CD8-positive, alpha-beta memory T cell (primary cell): Measurements from ENCODE around the gene KCNJ5. TPM values are rescaled to one million over a fixed set of nuclear protein-coding genes. Genes with fewer than 3 reads are reported as not detected.

Source experiments
- CTCF ChIA-PET: fragments of 350-600 bp; sonication (Branson Sonifier 250); formaldehyde crosslinking; loops from one replicate; lab custom pipeline; 2021; ENCODE audit warnings: antibody characterized with exemption; lab: Charles Lee
- POLR2A ChIA-PET: fragments of 350-600 bp; sonication (Branson Sonifier 250); formaldehyde crosslinking; loops from one replicate; lab custom pipeline; 2021; ENCODE audit warnings: antibody characterized with exemption; lab: Charles Lee
- DNase-seq, 5 donors: peaks; one replicate each; pipeline versions ENCODE4 v3.0.0 to v3.0.0-alpha.2; 2020 to 2022; ENCODE audit warnings: mixed read lengths in 1 of 5
- H3K27ac ChIP-seq: one replicate; pipeline ENCODE4 v1.7.0; 2013; ENCODE audit warnings: low read depth, mild to moderate bottlenecking, low read length, moderate library complexity
- H3K27me3 ChIP-seq: 2 replicates; pipeline ENCODE4 v1.7.0; 2013; ENCODE audit warnings: low read length, mild to moderate bottlenecking; ENCODE audit not compliant: insufficient read depth, poor library complexity, severe bottlenecking
- H3K36me3 ChIP-seq: 2 replicates; pipeline ENCODE4 v1.7.0; 2013; ENCODE audit warnings: mild to moderate bottlenecking, low read length, moderate library complexity; ENCODE audit not compliant: insufficient read depth
- H3K4me1 ChIP-seq: 2 replicates; pipeline ENCODE4 v1.7.0; 2013; ENCODE audit warnings: mild to moderate bottlenecking, low read length, moderate library complexity; ENCODE audit not compliant: insufficient read depth
- H3K4me3 ChIP-seq: 2 replicates; pipeline ENCODE4 v1.7.0; 2013; ENCODE audit warnings: mild to moderate bottlenecking, low read length
- H3K9me3 ChIP-seq: 2 replicates; pipeline ENCODE4 v1.7.0; 2013; ENCODE audit warnings: mild to moderate bottlenecking, low read length
- H3K27ac Mint-ChIP-seq, 8 donors: one replicate each; pipeline ENCODE4 v1.8.0; 2020 to 2021; ENCODE audit warnings: mixed read lengths in 8 of 8, mild to moderate bottlenecking in 6 of 8, inconsistent platforms in 3 of 8, moderate library complexity in 3 of 8
- H3K27me3 Mint-ChIP-seq, 2 donors: one replicate each; pipeline ENCODE4 v1.8.0; 2020 to 2021; ENCODE audit warnings: mixed read lengths in 2 of 2, mild to moderate bottlenecking in 1 of 2, moderate library complexity in 1 of 2
- H3K36me3 Mint-ChIP-seq, 3 donors: one replicate each; pipeline ENCODE4 v1.8.0; 2020 to 2021; ENCODE audit warnings: mixed read lengths in 3 of 3, inconsistent platforms in 1 of 3, mild to moderate bottlenecking in 1 of 3
- H3K4me1 Mint-ChIP-seq, 3 donors: one replicate each; pipeline ENCODE4 v1.8.0; 2020 to 2021; ENCODE audit warnings: mixed read lengths in 3 of 3, inconsistent platforms in 1 of 3, mild to moderate bottlenecking in 1 of 3
- H3K4me3 Mint-ChIP-seq, 7 donors: one replicate each; pipeline ENCODE4 v1.8.0; 2020 to 2021; ENCODE audit warnings: mixed read lengths in 7 of 7, mild to moderate bottlenecking in 6 of 7, moderate library complexity in 4 of 7, inconsistent platforms in 2 of 7
- H3K9me3 Mint-ChIP-seq, 5 donors: one replicate each; pipeline ENCODE4 v1.8.0; 2020 to 2022; ENCODE audit warnings: mixed read lengths in 5 of 5, mild to moderate bottlenecking in 3 of 5, moderate library complexity in 2 of 5, inconsistent platforms in 1 of 5
- polyA plus RNA-seq: library from polyadenylated mRNA; unstranded; fragments of 300-500 nt; fragmentation: Illumina TruSeq; gene quantifications from one replicate; pipeline ENCODE4 v1.2.3, GENCODE V29; 2021
- total RNA-seq, 2 experiments: library from RNA; stranded (reverse); gene quantifications; one replicate each; pipeline ENCODE4 v1.2.3, GENCODE V29; 2021

The KCNJ5 gene
- total and polyA plus RNA-seq, 3 experiments from 2014 or later: 0.04 TPM; not detected in 2

- no peaks in the 10 kb centered on the region for H3K9me3 Mint-ChIP-seq
- no peak for DNase-seq
- H3K27me3 Mint-ChIP-seq: peaks cover 0 to 5% of the 10 kb centered on the region in 2 donors
- POLR2A ChIA-PET: no interaction called here
- Histone ChIP-seq H3K9me3 (no peaks in the 10 kb centered on the region), H3K36me3 (no peaks in the 10 kb centered on the region), H3K4me3 (no peak overlapping the region), H3K27ac (no peak overlapping the region), H3K4me1 (no peaks in the 10 kb centered on the region), H3K27me3 (no peaks in the 10 kb centered on the region)
- H3K4me3 Mint-ChIP-seq: no peak overlapping the region
- peaks cover 4 to 13% (median 12%) of the 10 kb centered on the region in 3 donors for H3K4me1 Mint-ChIP-seq
- H3K27ac Mint-ChIP-seq: no peak overlapping the region
- peaks cover 0 to 3% (median 0%) of the 10 kb centered on the region in 3 donors for H3K36me3 Mint-ChIP-seq
- CTCF ChIA-PET: interaction anchor here (1.0 to 1.7 kb wide), 6 partner anchors 8 to 695 kb away, joined by 4 to 6 read pairs (median 5); no protein-coding TSS in a partner anchor
Observed at GRCh38 chr11:128852327-128853023, 38.7 kb upstream of the KCNJ5 start.

- peaks cover 0 to 5% of the 10 kb centered on the region in 2 donors for H3K27me3 Mint-ChIP-seq
- ChIA-PET CTCF (interaction anchor here (1.2 to 1.4 kb wide), 2 partner anchors 23 to 696 kb away, joined by 5 to 6 read pairs; no protein-coding TSS in a partner anchor), POLR2A (no interaction called here)
- H3K36me3 Mint-ChIP-seq: peaks cover 0 to 3% (median 0%) of the 10 kb centered on the region in 3 donors
- peak overlapping the region in 1 of 8 donors; percentile 26 for H3K27ac Mint-ChIP-seq
- no peak for DNase-seq
- H3K4me1 Mint-ChIP-seq: peaks cover 3 to 11% (median 10%) of the 10 kb centered on the region in 3 donors
- H3K9me3 Mint-ChIP-seq: no peaks in the 10 kb centered on the region
- no peak overlapping the region for H3K4me3 Mint-ChIP-seq
- H3K4me1 ChIP-seq: no peaks in the 10 kb centered on the region
- H3K27ac ChIP-seq: no peak overlapping the region
- no peaks in the 10 kb centered on the region for H3K9me3 ChIP-seq
- H3K27me3 ChIP-seq: no peaks in the 10 kb centered on the region
- H3K36me3 ChIP-seq: no peaks in the 10 kb centered on the region
- no peak overlapping the region for H3K4me3 ChIP-seq
Observed at GRCh38 chr11:128853559-128853958, 37.6 kb upstream of the KCNJ5 start.

GRCh38 chr11:128854841-128855240 is 36.3 kb upstream of the KCNJ5 start:
- H3K4me1 Mint-ChIP-seq: peaks cover 0 to 4% (median 4%) of the 10 kb centered on the region in 3 donors
- Histone ChIP-seq H3K4me1 (no peaks in the 10 kb centered on the region), H3K9me3 (no peaks in the 10 kb centered on the region), H3K27me3 (no peaks in the 10 kb centered on the region), H3K36me3 (no peaks in the 10 kb centered on the region), H3K27ac (no peak overlapping the region), H3K4me3 (no peak overlapping the region)
- ChIA-PET CTCF (interaction anchor here (1.2 to 5.5 kb wide), 4 partner anchors 9 to 684 kb away, joined by 3 to 30 read pairs (median 4); no protein-coding TSS in a partner anchor), POLR2A (no interaction called here)
- DNase-seq: no peak
- H3K27ac Mint-ChIP-seq: peak overlapping the region in 1 of 8 donors; percentile 76
- H3K36me3 Mint-ChIP-seq: peaks cover 0 to 3% (median 0%) of the 10 kb centered on the region in 3 donors
- no peak overlapping the region for H3K4me3 Mint-ChIP-seq
- H3K27me3 Mint-ChIP-seq: peaks cover 0 to 5% of the 10 kb centered on the region in 2 donors
- H3K9me3 Mint-ChIP-seq: no peaks in the 10 kb centered on the region

GRCh38 chr11:128856241-128856640 is 34.9 kb upstream of the KCNJ5 start:
- Histone ChIP-seq H3K4me1 (no peaks in the 10 kb centered on the region), H3K27ac (no peak overlapping the region), H3K9me3 (no peaks in the 10 kb centered on the region), H3K27me3 (no peaks in the 10 kb centered on the region), H3K4me3 (no peak overlapping the region), H3K36me3 (no peaks in the 10 kb centered on the region)
- Mint-ChIP-seq H3K27me3 (peaks cover 4 to 10% of the 10 kb centered on the region in 2 donors), H3K9me3 (no peaks in the 10 kb centered on the region), H3K4me1 (peaks cover 3 to 9% (median 8%) of the 10 kb centered on the region in 3 donors), H3K4me3 (peak overlapping the region in 1 of 7 donors; percentile 3), H3K36me3 (peaks cover 0 to 3% (median 0%) of the 10 kb centered on the region in 3 donors), H3K27ac (no peak overlapping the region)
- CTCF ChIA-PET: interaction anchor here (1.5 to 5.5 kb wide), 2 partner anchors 685 to 698 kb away, joined by 6 to 30 read pairs; no protein-coding TSS in a partner anchor
- POLR2A ChIA-PET: no interaction called here
- DNase-seq: no peak

GRCh38 chr11:128857341-128857740 is 33.8 kb upstream of the KCNJ5 start:
- ChIA-PET CTCF (interaction anchor here (0.7 to 6.6 kb wide), 7 partner anchors 8 to 818 kb away, joined by 3 to 30 read pairs (median 6); no protein-coding TSS in a partner anchor), POLR2A (interaction anchor here (0.6 kb wide), 1 partner anchor 387 kb away, joined by 3 read pairs; no protein-coding TSS in a partner anchor)
- no peaks in the 10 kb centered on the region for H3K36me3 ChIP-seq
- Mint-ChIP-seq H3K27me3 (peaks cover 4 to 10% of the 10 kb centered on the region in 2 donors), H3K36me3 (peaks cover 0 to 3% (median 0%) of the 10 kb centered on the region in 3 donors), H3K4me1 (peaks cover 3 to 9% (median 8%) of the 10 kb centered on the region in 3 donors), H3K4me3 (no peak overlapping the region), H3K9me3 (no peaks in the 10 kb centered on the region), H3K27ac (no peak overlapping the region)
- H3K27ac ChIP-seq: no peak overlapping the region
- no peaks in the 10 kb centered on the region for H3K9me3 ChIP-seq
- no peak overlapping the region for H3K4me3 ChIP-seq
- no peaks in the 10 kb centered on the region for H3K27me3 ChIP-seq
- DNase-seq: no peak
- no peaks in the 10 kb centered on the region for H3K4me1 ChIP-seq

- peak; percentile 55 to 82 (median 66) for DNase-seq
- Mint-ChIP-seq H3K4me3 (peak overlapping the region in 1 of 7 donors; percentile 33), H3K9me3 (no peaks in the 10 kb centered on the region), H3K27ac (peak overlapping the region in 1 of 8 donors; percentile 17), H3K27me3 (peaks cover 4 to 7% of the 10 kb centered on the region in 2 donors), H3K4me1 (peaks cover 3 to 9% (median 8%) of the 10 kb centered on the region in 3 donors), H3K36me3 (no peaks in the 10 kb centered on the region)
- no peaks in the 10 kb centered on the region for H3K27me3 ChIP-seq
- no peaks in the 10 kb centered on the region for H3K9me3 ChIP-seq
- no peaks in the 10 kb centered on the region for H3K4me1 ChIP-seq
- POLR2A ChIA-PET: no interaction called here
- H3K36me3 ChIP-seq: no peaks in the 10 kb centered on the region
- CTCF ChIA-PET: interaction anchor here (1.0 to 6.6 kb wide), 10 partner anchors 8 to 702 kb away, joined by 3 to 30 read pairs (median 8); no protein-coding TSS in a partner anchor
- no peak overlapping the region for H3K4me3 ChIP-seq
- H3K27ac ChIP-seq: no peak overlapping the region
Observed at GRCh38 chr11:128859563-128860441, 31.4 kb upstream of the KCNJ5 start.

- peaks cover 3 to 9% (median 8%) of the 10 kb centered on the region in 3 donors for H3K4me1 Mint-ChIP-seq
- H3K9me3 ChIP-seq: no peaks in the 10 kb centered on the region
- H3K27ac Mint-ChIP-seq: peak overlapping the region in 1 of 8 donors; percentile 71
- no peaks in the 10 kb centered on the region for H3K36me3 Mint-ChIP-seq
- H3K27me3 Mint-ChIP-seq: peaks cover 4 to 7% of the 10 kb centered on the region in 2 donors
- DNase-seq: no peak
- CTCF ChIA-PET: interaction anchor here (1.0 to 6.6 kb wide), 6 partner anchors 9 to 689 kb away, joined by 4 to 26 read pairs (median 14); no protein-coding TSS in a partner anchor
- H3K27me3 ChIP-seq: no peaks in the 10 kb centered on the region
- no peak overlapping the region for H3K4me3 ChIP-seq
- no peaks in the 10 kb centered on the region for H3K36me3 ChIP-seq
- H3K4me3 Mint-ChIP-seq: no peak overlapping the region
- H3K27ac ChIP-seq: no peak overlapping the region
- H3K4me1 ChIP-seq: no peaks in the 10 kb centered on the region
- POLR2A ChIA-PET: interaction anchor here (0.5 kb wide), 1 partner anchor 816 kb away, joined by 3 read pairs; no protein-coding TSS in a partner anchor
- H3K9me3 Mint-ChIP-seq: no peaks in the 10 kb centered on the region
Observed at GRCh38 chr11:128860571-128861361, 30.4 kb upstream of the KCNJ5 start.
